BJ (cell line): ENCODE measurements around the gene LBP. TPM values are rescaled to one million over a fixed set of nuclear protein-coding genes. Genes with fewer than 3 reads are reported as not detected.

ENCODE experiments used
- CTCF ChIA-PET: fragments of 350-600 bp; formaldehyde crosslinking; extraction: SDS; loops from one replicate; lab custom pipeline; 2021; ENCODE audit warnings: antibody characterized with exemption, inconsistent platforms; lab: Yijun Ruan, JAX
- POLR2A ChIA-PET: fragments of 300-600 bp; sonication (Branson Sonifier 250); formaldehyde crosslinking; extraction: SDS; loops from one replicate; lab custom pipeline; 2021; ENCODE audit warnings: antibody characterized with exemption; lab: Charles Lee
- DNase-seq: peaks from one replicate; pipeline ENCODE4 v3.0.0-alpha.2; 2011; ENCODE audit warnings: low read depth
- H3K27me3 ChIP-seq: 2 replicates; pipeline ENCODE4 v1.6.0; 2011; ENCODE audit warnings: low read length; ENCODE audit not compliant: control insufficient read depth, insufficient read depth
- H3K36me3 ChIP-seq: 2 replicates; pipeline ENCODE4 v1.5.1; 2011; ENCODE audit warnings: low read length; ENCODE audit not compliant: control insufficient read depth, insufficient read depth
- H3K4me3 ChIP-seq: 2 replicates; pipeline ENCODE4 v1.5.1; 2011; ENCODE audit warnings: low read depth, mild to moderate bottlenecking, control low read depth, low read length
- polyA plus RNA-seq: library from polyadenylated mRNA; depleted of rRNA; stranded (reverse); fragments of >200 nt; gene quantifications from 2 replicates; pipeline ENCODE4 v1.2.3, GENCODE V29; 2011
- TF ChIP-seq, protein P1 (sequence below): IDR thresholded peaks from 2 replicates; pipeline ENCODE4 v1.5.1; 2011; ENCODE audit warnings: low read depth, mild to moderate bottlenecking, control low read depth, inconsistent platforms, low read length, moderate library complexity; ENCODE audit not compliant: insufficient read depth

The LBP gene
- polyA plus RNA-seq, 1 experiment, result 0.04 TPM

DNA sequence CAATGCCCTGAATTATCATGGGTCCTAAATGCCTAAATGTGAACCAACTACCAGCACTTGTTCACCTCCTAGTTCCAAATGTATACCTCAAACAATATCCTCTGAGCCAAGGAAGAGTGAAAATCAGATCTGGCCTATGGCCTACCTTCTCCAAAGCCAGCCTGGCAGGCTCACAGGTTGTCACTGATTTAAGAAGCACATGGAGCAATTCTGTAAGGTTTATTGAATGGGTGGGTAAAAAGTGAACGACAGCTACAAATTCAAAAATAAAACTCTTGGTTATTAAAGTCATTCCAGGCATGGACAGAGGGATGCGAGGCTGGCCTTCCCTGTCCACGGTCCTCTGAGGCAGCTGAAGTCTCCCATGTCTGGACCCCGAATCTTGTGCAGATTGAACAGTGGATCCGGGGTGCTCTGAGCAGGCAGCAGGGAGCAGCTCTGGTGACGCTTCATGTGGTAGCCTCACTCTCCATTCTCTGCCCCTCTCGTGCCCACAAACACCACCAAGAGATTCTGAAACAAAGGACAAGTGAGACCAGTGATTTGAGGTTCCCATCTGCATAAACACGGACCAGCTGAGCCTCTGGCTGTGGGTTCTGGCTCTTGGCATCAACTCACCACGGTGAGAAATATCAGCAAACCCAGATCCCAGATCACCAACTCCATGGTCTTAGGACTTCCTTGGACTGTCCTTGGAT lies 74.3 kb downstream of the LBP start:
- Histone ChIP-seq H3K36me3 (peaks cover 40% of the 10 kb centered on the region), H3K4me3 (no peak overlapping the region), H3K27me3 (no peaks in the 10 kb centered on the region)
- DNase-seq, result no peak
- ChIA-PET POLR2A (no interaction called here), CTCF (interaction anchor here (0.6 to 1.4 kb wide), 3 partner anchors 12 to 327 kb away, joined by 3 read pairs; partner anchors contain the start of gene SNHG17)
- TF ChIP-seq, protein P1, sequence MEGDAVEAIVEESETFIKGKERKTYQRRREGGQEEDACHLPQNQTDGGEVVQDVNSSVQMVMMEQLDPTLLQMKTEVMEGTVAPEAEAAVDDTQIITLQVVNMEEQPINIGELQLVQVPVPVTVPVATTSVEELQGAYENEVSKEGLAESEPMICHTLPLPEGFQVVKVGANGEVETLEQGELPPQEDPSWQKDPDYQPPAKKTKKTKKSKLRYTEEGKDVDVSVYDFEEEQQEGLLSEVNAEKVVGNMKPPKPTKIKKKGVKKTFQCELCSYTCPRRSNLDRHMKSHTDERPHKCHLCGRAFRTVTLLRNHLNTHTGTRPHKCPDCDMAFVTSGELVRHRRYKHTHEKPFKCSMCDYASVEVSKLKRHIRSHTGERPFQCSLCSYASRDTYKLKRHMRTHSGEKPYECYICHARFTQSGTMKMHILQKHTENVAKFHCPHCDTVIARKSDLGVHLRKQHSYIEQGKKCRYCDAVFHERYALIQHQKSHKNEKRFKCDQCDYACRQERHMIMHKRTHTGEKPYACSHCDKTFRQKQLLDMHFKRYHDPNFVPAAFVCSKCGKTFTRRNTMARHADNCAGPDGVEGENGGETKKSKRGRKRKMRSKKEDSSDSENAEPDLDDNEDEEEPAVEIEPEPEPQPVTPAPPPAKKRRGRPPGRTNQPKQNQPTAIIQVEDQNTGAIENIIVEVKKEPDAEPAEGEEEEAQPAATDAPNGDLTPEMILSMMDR, result no peak

DNA sequence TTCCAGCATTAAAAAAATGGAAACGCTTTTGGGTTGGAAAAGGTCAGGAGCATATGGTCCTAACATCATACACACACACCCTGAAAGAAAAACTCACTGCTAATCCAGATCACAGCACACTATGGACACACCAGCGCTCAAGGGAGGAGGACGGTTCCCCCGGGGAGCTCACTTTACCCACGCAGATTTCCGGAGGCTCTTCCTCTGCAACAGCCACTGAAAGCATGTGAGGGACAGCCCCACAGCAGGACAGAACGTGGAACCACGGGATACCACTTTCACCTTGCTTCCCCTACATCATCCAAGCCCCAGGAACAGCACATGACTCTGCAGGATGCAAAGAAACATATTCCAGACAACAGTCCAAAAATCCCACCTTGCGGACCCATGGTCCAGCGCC lies 75.6 kb downstream of the LBP start:
- TF ChIP-seq, protein P1, result no peak
- POLR2A ChIA-PET, result no interaction called here
- no peak for DNase-seq
- H3K4me3 ChIP-seq, result no peak overlapping the region
- H3K36me3 ChIP-seq, result peaks cover 42% of the 10 kb centered on the region
- H3K27me3 ChIP-seq, result no peaks in the 10 kb centered on the region
- CTCF ChIA-PET, result interaction anchor here (0.6 to 1.4 kb wide), 2 partner anchors 13 to 331 kb away, joined by 3 read pairs; no protein-coding TSS in a partner anchor

DNA sequence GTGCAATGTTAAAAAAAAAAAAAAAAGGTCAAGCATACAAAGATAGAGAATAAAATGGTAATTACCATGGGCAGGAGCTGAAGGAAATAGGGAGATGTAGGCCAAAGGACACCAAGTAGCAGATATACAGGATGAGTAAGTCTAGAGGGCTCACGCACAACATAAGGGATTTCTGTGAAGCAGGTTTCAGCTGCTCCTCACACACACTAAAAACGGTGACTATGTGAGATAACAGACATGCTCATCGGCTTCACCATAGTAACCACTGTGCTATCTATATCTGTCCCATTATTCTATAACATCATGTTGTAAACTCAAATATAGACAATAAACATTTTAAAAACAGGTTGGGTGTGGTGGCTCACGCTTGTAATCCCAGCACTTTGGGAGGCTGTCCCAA lies 77.3 kb downstream of the LBP start:
- CTCF ChIA-PET, result interaction anchor here (1.0 to 1.6 kb wide), 2 partner anchors 15 to 22 kb away, joined by 3 to 5 read pairs; no protein-coding TSS in a partner anchor
- POLR2A ChIA-PET, result no interaction called here

GRCh38 chr20:38424401-38424800 lies 78.1 kb downstream of the LBP start:
- Histone ChIP-seq H3K4me3 (no peak overlapping the region), H3K36me3 (peaks cover 52% of the 10 kb centered on the region), H3K27me3 (no peaks in the 10 kb centered on the region)
- DNase-seq, result no peak
- ChIA-PET POLR2A (no interaction called here), CTCF (interaction anchor here (0.6 to 3.0 kb wide), 4 partner anchors 16 to 68 kb away, joined by 3 to 10 read pairs (median 4); no protein-coding TSS in a partner anchor)
- TF ChIP-seq, protein P1, result no peak

More for the DNA sequence above, 77.3 kb downstream of the LBP start:
- Histone ChIP-seq H3K36me3 (peaks cover 49% of the 10 kb centered on the region), H3K27me3 (no peaks in the 10 kb centered on the region), H3K4me3 (no peak overlapping the region)
- DNase-seq, result no peak
- TF ChIP-seq, protein P1, result no peak
